Mesothelial cell of epicardium (in vitro differentiated cells): ENCODE results near the gene AADAC. TPM values are rescaled to one million over a fixed set of nuclear protein-coding genes. Genes with fewer than 3 reads are reported as not detected.
"Not testable (repeated sequence)": the region's sequence is repeated elsewhere in the genome, so short reads cannot be mapped to it uniquely, and the experiment has no call there.

Experiments
- DNase-seq, 2 experiments: peaks; one replicate each; pipeline ENCODE4 v3.0.0; 2021; ENCODE audit warnings: low spot score in 2 of 2; ENCODE audit not compliant: unreplicated experiment in 2 of 2
- H3K27ac Mint-ChIP-seq: 2 replicates; pipeline ENCODE4 v1.8.0; 2021; ENCODE audit warnings: mixed read lengths
- H3K27me3 Mint-ChIP-seq: 2 replicates; pipeline ENCODE4 v1.8.0; 2021; ENCODE audit warnings: low read depth, mixed read lengths
- H3K36me3 Mint-ChIP-seq: 2 replicates; pipeline ENCODE4 v1.8.0; 2021; ENCODE audit warnings: mixed read lengths
- H3K4me1 Mint-ChIP-seq: 2 replicates; pipeline ENCODE4 v1.8.0; 2021; ENCODE audit warnings: mixed read lengths
- H3K4me3 Mint-ChIP-seq: 2 replicates; pipeline ENCODE4 v1.8.0; 2021; ENCODE audit warnings: mild to moderate bottlenecking, moderate library complexity, mixed read lengths
- H3K9me3 Mint-ChIP-seq: 2 replicates; pipeline ENCODE4 v1.8.0; 2021; ENCODE audit warnings: mixed read lengths
- total RNA-seq: library from RNA; stranded (reverse); gene quantifications from 3 replicates; pipeline ENCODE4 v1.2.1, GENCODE V29; 2021
- TF ChIP-seq, protein P1 (sequence below): fragments of 200-600 bp; sonication (generic); IDR thresholded peaks from one replicate; pipeline ENCODE4 v1.5.0; 2021; ENCODE audit warnings: antibody characterized with exemption; ENCODE audit not compliant: unreplicated experiment

The AADAC gene
- total RNA-seq, 1 donor from 2014 or later, result not detected

DNA sequence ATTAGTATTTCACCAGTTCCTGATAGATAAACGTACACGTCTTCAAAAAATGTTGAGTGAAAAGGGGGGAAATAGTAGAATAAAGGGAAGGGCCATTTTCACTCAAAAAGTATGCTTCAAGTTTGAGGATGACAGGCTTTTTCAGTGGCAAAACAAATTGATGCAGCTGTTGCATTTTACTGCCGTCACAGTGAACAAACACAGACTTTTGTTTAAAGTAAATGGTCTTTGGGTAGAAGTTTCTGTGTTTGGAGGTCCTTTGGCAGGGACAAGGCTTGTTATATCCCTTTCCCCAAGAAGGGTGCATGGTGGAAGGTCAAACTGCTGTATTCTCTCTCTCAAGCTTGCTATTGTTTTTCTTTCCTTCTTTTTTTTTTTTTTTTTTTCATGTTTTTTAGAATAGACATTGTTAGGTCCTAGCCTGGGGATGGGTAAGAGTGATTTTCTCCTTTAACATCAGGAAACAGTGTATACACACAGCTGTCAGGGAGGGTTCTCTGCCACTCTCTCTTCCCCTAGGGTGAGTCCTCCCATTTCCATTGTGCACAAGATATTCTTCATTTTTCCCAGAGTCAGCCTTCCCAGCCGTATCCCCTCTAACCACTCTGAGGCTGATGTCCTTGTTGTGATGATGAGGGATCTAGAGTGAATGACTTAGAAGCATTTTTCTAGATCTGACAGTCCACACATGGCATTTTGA is 52.9 kb downstream of the AADAC start:
- TF ChIP-seq, protein P1, sequence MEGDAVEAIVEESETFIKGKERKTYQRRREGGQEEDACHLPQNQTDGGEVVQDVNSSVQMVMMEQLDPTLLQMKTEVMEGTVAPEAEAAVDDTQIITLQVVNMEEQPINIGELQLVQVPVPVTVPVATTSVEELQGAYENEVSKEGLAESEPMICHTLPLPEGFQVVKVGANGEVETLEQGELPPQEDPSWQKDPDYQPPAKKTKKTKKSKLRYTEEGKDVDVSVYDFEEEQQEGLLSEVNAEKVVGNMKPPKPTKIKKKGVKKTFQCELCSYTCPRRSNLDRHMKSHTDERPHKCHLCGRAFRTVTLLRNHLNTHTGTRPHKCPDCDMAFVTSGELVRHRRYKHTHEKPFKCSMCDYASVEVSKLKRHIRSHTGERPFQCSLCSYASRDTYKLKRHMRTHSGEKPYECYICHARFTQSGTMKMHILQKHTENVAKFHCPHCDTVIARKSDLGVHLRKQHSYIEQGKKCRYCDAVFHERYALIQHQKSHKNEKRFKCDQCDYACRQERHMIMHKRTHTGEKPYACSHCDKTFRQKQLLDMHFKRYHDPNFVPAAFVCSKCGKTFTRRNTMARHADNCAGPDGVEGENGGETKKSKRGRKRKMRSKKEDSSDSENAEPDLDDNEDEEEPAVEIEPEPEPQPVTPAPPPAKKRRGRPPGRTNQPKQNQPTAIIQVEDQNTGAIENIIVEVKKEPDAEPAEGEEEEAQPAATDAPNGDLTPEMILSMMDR, result no peak
- no peaks in the 10 kb centered on the region for H3K9me3 Mint-ChIP-seq
- H3K4me3 Mint-ChIP-seq, result no peak overlapping the region
- no peaks in the 10 kb centered on the region for H3K27me3 Mint-ChIP-seq
- H3K4me1 Mint-ChIP-seq, result peaks cover 53% of the 10 kb centered on the region
- no peak for DNase-seq
- peak overlapping the region; percentile 55 for H3K27ac Mint-ChIP-seq
- no peaks in the 10 kb centered on the region for H3K36me3 Mint-ChIP-seq

DNA sequence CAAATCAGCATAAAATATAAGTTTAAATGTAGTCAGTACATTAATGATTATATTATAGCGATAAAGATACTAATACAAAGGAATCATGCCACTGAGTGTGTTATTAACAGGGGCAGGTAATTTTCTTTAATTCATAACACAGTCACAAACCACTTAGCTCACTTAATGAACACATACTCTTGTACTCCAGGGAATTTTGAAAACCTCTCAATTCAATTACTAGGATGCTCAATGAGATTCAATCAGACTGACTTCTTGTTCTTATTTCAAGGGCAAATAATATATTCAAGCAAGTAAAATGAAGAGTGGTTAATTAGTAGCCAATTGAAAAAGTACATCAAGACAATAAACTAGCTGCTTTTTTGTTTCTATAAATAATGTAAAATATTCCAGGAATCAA is 53.8 kb downstream of the AADAC start:
- Mint-ChIP-seq H3K4me1 (peaks cover 51% of the 10 kb centered on the region), H3K9me3 (no peaks in the 10 kb centered on the region)
- TF ChIP-seq, protein P1, result no peak

DNA sequence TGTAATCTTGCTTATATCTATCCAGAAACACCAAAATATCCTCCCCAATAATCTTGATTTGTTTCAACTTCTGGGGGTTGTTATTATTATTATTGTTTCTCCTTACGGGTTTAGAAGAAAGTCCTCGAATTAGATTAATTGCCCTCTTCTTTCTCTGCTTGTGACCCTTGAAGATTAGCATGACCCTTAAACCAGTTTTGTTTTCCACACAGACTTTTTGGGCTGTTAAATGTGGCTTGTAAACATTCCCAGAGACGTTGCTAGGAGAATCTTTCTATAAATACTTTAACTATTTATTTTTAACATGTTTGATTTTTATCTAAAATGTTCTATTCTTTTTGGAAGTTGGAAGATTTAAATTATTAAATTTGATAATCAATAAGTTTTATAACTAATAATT is 55.3 kb downstream of the AADAC start:
- DNase-seq, result no peak
- Mint-ChIP-seq H3K27me3 (no peaks in the 10 kb centered on the region), H3K4me1 (peaks cover 41% of the 10 kb centered on the region), H3K27ac (no peak overlapping the region), H3K36me3 (no peaks in the 10 kb centered on the region), H3K9me3 (no peaks in the 10 kb centered on the region), H3K4me3 (no peak overlapping the region)
- TF ChIP-seq, protein P1, result no peak

More for the DNA sequence above, 53.8 kb downstream of the AADAC start:
- peak overlapping the region; percentile 50 for H3K27ac Mint-ChIP-seq
- no peaks in the 10 kb centered on the region for H3K27me3 Mint-ChIP-seq
- H3K36me3 Mint-ChIP-seq, result no peaks in the 10 kb centered on the region
- DNase-seq, result no peak
- no peak overlapping the region for H3K4me3 Mint-ChIP-seq

DNA sequence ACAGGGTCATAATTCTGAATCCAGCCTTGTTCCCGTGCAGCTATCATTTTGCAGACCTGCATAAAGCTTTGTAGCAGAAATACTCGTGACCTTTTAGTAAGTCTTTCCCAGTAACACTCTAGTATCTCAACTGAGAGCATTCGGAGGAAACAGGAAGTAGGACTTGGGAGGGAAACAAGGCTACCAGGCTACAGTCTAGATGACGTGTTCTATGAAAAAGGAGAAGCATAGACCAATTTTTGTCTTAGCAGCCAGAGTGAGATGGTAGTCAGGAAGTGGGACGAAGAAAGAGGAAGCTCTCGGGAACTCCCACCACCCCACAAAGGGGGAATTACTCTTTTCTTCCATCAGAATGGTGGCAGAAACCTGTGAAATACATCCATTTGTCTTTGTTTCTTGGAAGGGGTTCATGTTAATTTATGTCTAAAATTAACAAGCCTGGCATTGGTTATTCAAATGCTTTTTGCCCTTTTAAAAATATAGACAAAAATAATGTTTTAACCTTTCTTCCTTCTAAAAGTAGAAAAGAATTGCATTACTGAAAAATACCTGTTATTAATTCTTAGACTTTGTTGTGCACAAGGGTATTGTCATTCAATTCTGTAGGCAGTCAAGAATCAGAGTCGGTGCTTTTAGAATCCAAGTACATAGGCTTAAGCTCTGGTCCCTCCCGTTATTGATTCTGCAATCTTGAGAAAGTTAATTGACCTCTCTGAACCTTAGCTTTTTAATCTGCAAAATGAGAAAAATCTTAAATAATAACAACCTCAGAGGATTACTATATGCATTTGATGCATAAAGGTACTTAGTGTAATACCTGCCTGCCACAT is 57.9 kb downstream of the AADAC start:
- Mint-ChIP-seq H3K9me3 (no peaks in the 10 kb centered on the region), H3K4me1 (peaks cover 24% of the 10 kb centered on the region), H3K27me3 (no peaks in the 10 kb centered on the region), H3K27ac (peak overlapping the region; percentile 56), H3K4me3 (no peak overlapping the region), H3K36me3 (no peaks in the 10 kb centered on the region)
- TF ChIP-seq, protein P1, result no peak
- no peak for DNase-seq

DNA sequence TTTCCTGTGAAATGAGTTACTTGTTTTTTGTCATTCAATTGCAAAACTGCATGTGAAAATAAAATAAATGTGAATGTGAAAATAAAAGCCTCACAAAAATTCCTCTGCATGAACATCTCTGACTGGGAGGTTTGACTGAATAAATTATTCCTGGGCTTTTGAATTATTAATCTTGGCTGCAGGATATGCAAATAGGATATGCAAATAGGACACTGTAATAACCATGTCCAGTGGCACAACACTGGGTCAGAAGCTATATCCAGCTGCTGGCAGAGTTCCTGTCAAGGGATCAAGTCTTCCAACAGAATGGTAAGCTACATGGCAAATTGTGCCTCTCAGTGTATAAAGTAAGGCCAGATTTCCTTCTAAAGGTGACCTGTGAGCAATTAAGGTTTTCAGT is 59.5 kb downstream of the AADAC start, which contains the start of gene SUCNR1:
Gene SUCNR1 (plus strand): TSS at position 246 of the 400 bp plus-strand sequence. CDS start 6,250 bp downstream, outside the sequence.
- DNase-seq, result no peak
- Mint-ChIP-seq H3K27me3 (no peaks in the 10 kb centered on the region), H3K36me3 (no peaks in the 10 kb centered on the region), H3K27ac (no peak within 1 kb of the TSS), H3K4me1 (peaks cover 17% of the 10 kb centered on the region), H3K9me3 (no peaks in the 10 kb centered on the region), H3K4me3 (no peak within 1 kb of the TSS)
- TF ChIP-seq, protein P1, result no peak

DNA sequence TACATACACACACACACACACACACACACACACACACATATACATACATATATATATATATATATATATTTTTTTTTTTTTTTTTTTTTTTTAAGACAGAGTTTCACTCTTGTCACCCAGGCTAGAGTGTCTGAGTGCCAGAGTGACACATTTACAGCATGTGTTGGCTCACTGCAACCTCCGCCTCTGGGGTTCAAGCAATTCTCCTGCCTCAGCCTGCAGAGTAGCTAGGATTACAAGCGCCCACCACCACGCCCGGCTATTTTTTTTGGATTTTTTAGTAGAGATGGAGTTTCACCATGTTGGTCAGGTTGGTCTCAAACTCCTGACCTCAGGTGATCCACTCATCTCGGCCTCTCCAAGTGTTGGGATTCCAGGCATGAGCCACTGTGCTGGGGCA is 60.2 kb downstream of the AADAC start:
- not testable (repeated sequence) for H3K27me3 Mint-ChIP-seq, DNase-seq, H3K36me3 Mint-ChIP-seq, H3K9me3 Mint-ChIP-seq, H3K4me3 Mint-ChIP-seq, H3K27ac Mint-ChIP-seq
- peaks cover 11% of the 10 kb centered on the region for H3K4me1 Mint-ChIP-seq
